PFSK-1 (cell line): ENCODE data around the gene ERCC5.

ENCODE experiments used
- REST ChIP-seq, 2 experiments: IDR thresholded peaks; 2 replicates each; pipeline versions ENCODE4 v1.6.1 to v1.8.0; 2011 to 2012; ENCODE audit warnings: low read depth in 2 of 2, low read length in 2 of 2, control low read depth in 1 of 2, inconsistent platforms in 1 of 2, mild to moderate bottlenecking in 1 of 2, moderate library complexity in 1 of 2; ENCODE audit not compliant: insufficient read depth in 1 of 2
- TAF1 ChIP-seq: IDR thresholded peaks from 2 replicates; pipeline ENCODE4 v1.6.1; 2012; ENCODE audit warnings: low read length, control low read depth, borderline replicate concordance; ENCODE audit not compliant: insufficient read depth

- TF ChIP-seq TAF1 (no peak), REST (IDR thresholded peaks at IDR 0.05; ENCODE audit: insufficient read depth in 1 of 2, low read depth in 2 of 2, low read length in 2 of 2) (no peak)
Observed at GRCh38 chr13:102814025-102814607, 31.7 kb upstream of the ERCC5 start.
